Prostate gland (tissue), 2 donors: ENCODE data around the gene RGS10.

Experiments
- CTCF ChIP-seq, 4 experiments: fragments of 200-600 bp in 2 of 4; fragments of 450-650 bp in 2 of 4; sonication (generic) in 2 of 4; IDR thresholded peaks; 1 replicate in 3 of 4; 2 replicates in 1 of 4; pipeline ENCODE4 v1.5.1; 2016 to 2019; ENCODE audit warnings: antibody characterized with exemption in 4 of 4, mild to moderate bottlenecking in 2 of 4, moderate library complexity in 2 of 4
- POLR2A ChIP-seq: fragments of 450-650 bp; IDR thresholded peaks from one replicate; pipeline ENCODE4 v1.6.1; 2016; ENCODE audit warnings: antibody characterized with exemption, mild to moderate bottlenecking
- POLR2AphosphoS5 ChIP-seq: sonication (generic); formaldehyde crosslinking; IDR thresholded peaks from one replicate; pipeline ENCODE4 v1.6.1; 2017; ENCODE audit warnings: antibody characterized with exemption

- no peak for TF ChIP-seq POLR2A
- no peak for TF ChIP-seq CTCF (IDR thresholded peaks at IDR 0.05)
- TF ChIP-seq POLR2AphosphoS5, result no peak
These were observed 35.8 kb upstream of the RGS10 start for GRCh38 chr10:119578355-119578754.
